ENCODE measurements around the gene KIAA0513.

GRCh38 chr16:85054948-85055492 lies 27.4 kb downstream of the KIAA0513 start:
- TF ChIP-seq CTCF (IDR thresholded peaks at IDR 0.05) (no peak), POLR2A (IDR thresholded peaks at IDR 0.05) (no peak)

All from body of pancreas (tissue), 4 donors.